ENCODE measurements around the gene GMPPA. TPM values are rescaled to one million over a fixed set of nuclear protein-coding genes. Genes with fewer than 3 reads are reported as not detected.

The GMPPA gene
- total and polyA plus RNA-seq, 9 of the 15 experiments (the other 6 are each of a cell fraction or from before 2014, with no cell fraction given) = 7.0 to 101 (median 66.7) TPM

- TF ChIP-seq SMAD4 (CRISPR knock-in tag; conservative IDR thresholded peaks at IDR 0.05) = peak; percentile 24; the same call in 1 of the 2 replicates
- no peak for TF ChIP-seq NRF1 (conservative IDR thresholded peaks at IDR 0.05 in 1 of 2, IDR thresholded peaks at IDR 0.05 in 1 of 2)
- no peak for TF ChIP-seq MIER1 (IDR thresholded peaks at IDR 0.05; ENCODE audit: low read depth)
- TF ChIP-seq RBM39 (optimal IDR thresholded peaks at IDR 0.05; ENCODE audit: low read depth, low read length) = no peak
- TF ChIP-seq PCBP1 (IDR thresholded peaks at IDR 0.05; ENCODE audit: low read depth, low read length, poor library complexity, severe bottlenecking) = no peak
- peak; percentile 63 for TF ChIP-seq PRDM10 (IDR thresholded peaks at IDR 0.05; ENCODE audit: partially characterized antibody)
- TF ChIP-seq ZBTB43 (CRISPR knock-in tag; IDR thresholded peaks at IDR 0.05) = no peak
- TF ChIP-seq PKNOX1 (IDR thresholded peaks at IDR 0.05) = no peak
- no peak for TF ChIP-seq ZFX (CRISPR knock-in tag; IDR thresholded peaks at IDR 0.05)
- TF ChIP-seq ZNF239 (CRISPR knock-in tag; IDR thresholded peaks at IDR 0.05) = no peak
- no peak for TF ChIP-seq PTTG1 (tag; IDR thresholded peaks at IDR 0.05; ENCODE audit: low read depth)
- no peak for TF ChIP-seq TEAD4 (IDR thresholded peaks at IDR 0.05; ENCODE audit: low read length)
- no peak for TF ChIP-seq TEAD4 (CRISPR knock-in tag; IDR thresholded peaks at IDR 0.05; ENCODE audit: borderline replicate concordance)
- TF ChIP-seq ESRRB (CRISPR knock-in tag; IDR thresholded peaks at IDR 0.05; ENCODE audit: borderline replicate concordance) = no peak
Observed at GRCh38 chr2:219526320-219527075, 27.8 kb downstream of the GMPPA start (continued).

Measured in K562 (cell line).